ENCODE data around the gene FIGNL2.

DNA sequence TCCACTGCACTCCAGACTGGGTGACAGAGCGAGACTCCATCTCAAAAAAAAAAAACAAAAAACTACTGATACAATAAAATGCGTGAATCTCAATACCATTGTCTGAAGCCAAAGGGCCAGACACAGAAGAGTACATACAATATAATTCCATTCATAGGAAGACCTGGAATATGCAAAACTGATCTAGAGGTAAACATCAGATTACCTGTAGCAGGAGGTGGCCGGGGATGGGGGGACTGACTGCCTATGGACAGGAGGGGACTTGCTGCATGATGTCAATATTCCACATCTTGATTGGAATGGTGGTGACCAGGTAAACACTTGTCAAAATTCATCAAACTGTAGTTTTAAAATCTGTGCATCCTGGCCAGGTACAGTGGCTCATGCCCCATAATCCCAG, 12.5 kb upstream of the FIGNL2 start:
- TF ChIP-seq, protein P1, sequence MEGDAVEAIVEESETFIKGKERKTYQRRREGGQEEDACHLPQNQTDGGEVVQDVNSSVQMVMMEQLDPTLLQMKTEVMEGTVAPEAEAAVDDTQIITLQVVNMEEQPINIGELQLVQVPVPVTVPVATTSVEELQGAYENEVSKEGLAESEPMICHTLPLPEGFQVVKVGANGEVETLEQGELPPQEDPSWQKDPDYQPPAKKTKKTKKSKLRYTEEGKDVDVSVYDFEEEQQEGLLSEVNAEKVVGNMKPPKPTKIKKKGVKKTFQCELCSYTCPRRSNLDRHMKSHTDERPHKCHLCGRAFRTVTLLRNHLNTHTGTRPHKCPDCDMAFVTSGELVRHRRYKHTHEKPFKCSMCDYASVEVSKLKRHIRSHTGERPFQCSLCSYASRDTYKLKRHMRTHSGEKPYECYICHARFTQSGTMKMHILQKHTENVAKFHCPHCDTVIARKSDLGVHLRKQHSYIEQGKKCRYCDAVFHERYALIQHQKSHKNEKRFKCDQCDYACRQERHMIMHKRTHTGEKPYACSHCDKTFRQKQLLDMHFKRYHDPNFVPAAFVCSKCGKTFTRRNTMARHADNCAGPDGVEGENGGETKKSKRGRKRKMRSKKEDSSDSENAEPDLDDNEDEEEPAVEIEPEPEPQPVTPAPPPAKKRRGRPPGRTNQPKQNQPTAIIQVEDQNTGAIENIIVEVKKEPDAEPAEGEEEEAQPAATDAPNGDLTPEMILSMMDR (IDR thresholded peaks at IDR 0.05) = no peak
- TF ChIP-seq POLR2A (IDR thresholded peaks at IDR 0.05) = no peak

Measured in lower leg skin (tissue), 3 donors.